GM18502 (cell line): ENCODE data around the gene PLA2G15.

ENCODE experiments used
- ATAC-seq: cut with Tn5 transposase; IDR thresholded peaks from one replicate; pipeline ENCODE4 v1.9.1; 2021; ENCODE audit warnings: mild to moderate bottlenecking; ENCODE audit not compliant: unreplicated experiment, poor library complexity

PLA2G15 gene

GRCh38 chr16:68244903-68245853 lies at the start of gene PLA2G15:
Gene PLA2G15, plus strand, starts transcription at chr16:68245373. Its CDS starts 54 bp downstream, at chr16:68245427.
- ATAC-seq = peak; percentile 84

- ATAC-seq = no peak
Measured at GRCh38 chr16:68197250-68197649, 47.9 kb upstream of the PLA2G15 start.

GRCh38 chr16:68200088-68200783 lies 44.9 kb upstream of the PLA2G15 start:
- no peak for ATAC-seq

- no peak for ATAC-seq
Measured at GRCh38 chr16:68202091-68202519, 43.1 kb upstream of the PLA2G15 start.

- no peak for ATAC-seq
Measured at GRCh38 chr16:68206245-68206644, 38.9 kb upstream of the PLA2G15 start.

- no peak for ATAC-seq
Measured at GRCh38 chr16:68214726-68215125, 30.4 kb upstream of the PLA2G15 start.

GRCh38 chr16:68215302-68215701 lies 29.9 kb upstream of the PLA2G15 start:
- ATAC-seq = no peak

GRCh38 chr16:68216240-68216639 lies 28.9 kb upstream of the PLA2G15 start:
- ATAC-seq = no peak

GRCh38 chr16:68217506-68217905 lies 27.7 kb upstream of the PLA2G15 start:
- ATAC-seq = no peak

GRCh38 chr16:68219725-68220351 lies 25.3 kb upstream of the PLA2G15 start:
- no peak for ATAC-seq

- no peak for ATAC-seq
Measured at GRCh38 chr16:68223072-68223471, 22.1 kb upstream of the PLA2G15 start.

- no peak for ATAC-seq
Measured at GRCh38 chr16:68226116-68226515, 19.1 kb upstream of the PLA2G15 start.

- ATAC-seq = no peak
Measured at GRCh38 chr16:68227183-68227793, 17.9 kb upstream of the PLA2G15 start.

- ATAC-seq = no peak
Measured at GRCh38 chr16:68227850-68228553, 17.2 kb upstream of the PLA2G15 start.

- no peak for ATAC-seq
Measured at GRCh38 chr16:68228652-68229051, 16.5 kb upstream of the PLA2G15 start.

- no peak for ATAC-seq
Measured at GRCh38 chr16:68229431-68230175, 15.6 kb upstream of the PLA2G15 start.

- no peak for ATAC-seq
Measured at GRCh38 chr16:68230176-68230571, 15.0 kb upstream of the PLA2G15 start.

GRCh38 chr16:68230956-68231355 lies 14.2 kb upstream of the PLA2G15 start:
- no peak for ATAC-seq
